Measurements from ENCODE around the gene RAD18. TPM values are rescaled to one million over a fixed set of nuclear protein-coding genes. Genes with fewer than 3 reads are reported as not detected.

Gene RAD18
- polyA plus RNA-seq, 1 of the 3 experiments (the other 2 are of a cell fraction): 5.7 TPM

- Histone ChIP-seq H3F3A (replicated peaks; ENCODE audit: insufficient read depth) (peaks cover 27% of the 10 kb centered on the region), H3K27ac (ENCODE audit: low read depth in 2 of 2, low read length in 1 of 2) (no peak overlapping the region), H3K4me1 (ENCODE audit: control insufficient read depth in 1 of 2, insufficient read depth in 2 of 2, low read depth in 1 of 2, low read length in 1 of 2) (peaks cover 0 to 23% of the 10 kb centered on the region in 2 experiments; a peak in 3 of 4 replicates), H3K9ac (no peak overlapping the region), H3K4me2 (no peak overlapping the region), H3K36me3 (replicated peaks in 1 of 2; ENCODE audit: control insufficient read depth in 1 of 2, insufficient read depth in 2 of 2, low read length in 1 of 2) (peaks cover 3 to 4% of the 10 kb centered on the region in 2 experiments), H4K20me1 (ENCODE audit: insufficient read depth) (no peaks in the 10 kb centered on the region), H3K9me2 (no peaks in the 10 kb centered on the region), H3K4me3 (ENCODE audit: low read depth in 2 of 2, low read length in 1 of 2) (no peak overlapping the region), H2AFZ (ENCODE audit: low read depth) (no peak overlapping the region), H3K27me3 (ENCODE audit: insufficient read depth) (no peaks in the 10 kb centered on the region), H3K79me2 (ENCODE audit: insufficient read depth) (no peaks in the 10 kb centered on the region), H3K9me3 (no peaks in the 10 kb centered on the region)
- TF ChIP-seq MXI1 (IDR thresholded peaks at IDR 0.05; ENCODE audit: low read depth, low read length) (no peak), USF1 (IDR thresholded peaks at IDR 0.05; ENCODE audit: borderline replicate concordance, low read depth) (no peak), PBX3 (IDR thresholded peaks at IDR 0.05) (no peak), RXRA (IDR thresholded peaks at IDR 0.05; ENCODE audit: borderline replicate concordance, low read depth) (no peak), CHD2 (IDR thresholded peaks at IDR 0.05; ENCODE audit: low read length, partially characterized antibody) (no peak), USF2 (IDR thresholded peaks at IDR 0.05; ENCODE audit: borderline replicate concordance, low read depth, low read length) (no peak)
- 95% methylated on average over 3 of the region's 3 CpGs for WGBS (ENCODE audit: low lambda C conversion rate)
- ChIA-PET POLR2A (no interaction called here), CTCF (interaction anchor here (1.5 to 2.4 kb wide), 2 partner anchors 102 to 208 kb away, joined by 3 to 11 read pairs; partner anchors contain the start of gene OXTR)
- DNase-seq: no peak
These were observed 92.0 kb downstream of the RAD18 start for GRCh38 chr3:8871306-8871705.

- Histone ChIP-seq H3K9me2 (no peaks in the 10 kb centered on the region), H3K4me2 (0 out of 2 replicates have a peak overlapping the region, but pooled peaks have one; percentile 7), H2AFZ (ENCODE audit: low read depth) (no peak overlapping the region), H3K79me2 (ENCODE audit: insufficient read depth) (no peaks in the 10 kb centered on the region), H3K9ac (peak overlapping the region; percentile 11; the same call in 1 of the 2 replicates), H4K20me1 (ENCODE audit: insufficient read depth) (no peaks in the 10 kb centered on the region), H3K4me3 (ENCODE audit: low read depth in 2 of 2, low read length in 1 of 2) (no peak overlapping the region), H3K9me3 (no peaks in the 10 kb centered on the region), H3K27ac (ENCODE audit: low read depth in 2 of 2, low read length in 1 of 2) (peak overlapping the region; percentile 39 to 92; a peak in 3 of 4 replicates), H3K36me3 (replicated peaks in 1 of 2; ENCODE audit: control insufficient read depth in 1 of 2, insufficient read depth in 2 of 2, low read length in 1 of 2) (no peaks in the 10 kb centered on the region), H3K4me1 (ENCODE audit: control insufficient read depth in 1 of 2, insufficient read depth in 2 of 2, low read depth in 1 of 2, low read length in 1 of 2) (peaks cover 0 to 23% of the 10 kb centered on the region in 2 experiments; a peak in 3 of 4 replicates), H3F3A (replicated peaks; ENCODE audit: insufficient read depth) (peaks cover 26% of the 10 kb centered on the region), H3K27me3 (ENCODE audit: insufficient read depth) (no peaks in the 10 kb centered on the region)
- POLR2A ChIA-PET: no interaction called here
- CTCF ChIA-PET: interaction anchor here (2.4 kb wide), 1 partner anchor 101 kb away, joined by 11 read pairs; the partner anchor contains the start of gene OXTR
- TF ChIP-seq FOXM1 (IDR thresholded peaks at IDR 0.05; ENCODE audit: low read depth): no peak
- TF ChIP-seq EZH2phosphoT487 (IDR thresholded peaks at IDR 0.05; ENCODE audit: borderline replicate concordance, low read depth): no peak
- TF ChIP-seq YY1 (IDR thresholded peaks at IDR 0.05; ENCODE audit: low read depth): no peak
- TF ChIP-seq NFIC (IDR thresholded peaks at IDR 0.05; ENCODE audit: borderline replicate concordance): no peak
- no peak for TF ChIP-seq EP300 (IDR thresholded peaks at IDR 0.05; ENCODE audit: borderline replicate concordance in 1 of 2, low read depth in 1 of 2, low read length in 1 of 2)
- TF ChIP-seq FOXJ3 (CRISPR knock-in tag; IDR thresholded peaks at IDR 0.05): no peak
- no peak for TF ChIP-seq GATA2 (CRISPR knock-in tag; IDR thresholded peaks at IDR 0.05)
- no peak for TF ChIP-seq RXRA (IDR thresholded peaks at IDR 0.05; ENCODE audit: borderline replicate concordance, low read depth)
- TF ChIP-seq RAD21 (IDR thresholded peaks at IDR 0.05; ENCODE audit: low read length): no peak
- no peak for DNase-seq
- WGBS (ENCODE audit: low lambda C conversion rate): 92% methylated on average over 7 of the region's 7 CpGs
These were observed 93.1 kb downstream of the RAD18 start for GRCh38 chr3:8870134-8870533.

Data from SK-N-SH (cell line).